Measurements from ENCODE around the gene TEKT4.

The TEKT4 gene

GRCh38 chr2:94879982-94880377, 8.8 kb downstream of the TEKT4 start:
- DNase-seq (ENCODE audit: low read depth in 1 of 2, low spot score in 1 of 2): no peak

GRCh38 chr2:94880507-94880906, 9.3 kb downstream of the TEKT4 start:
- no peak for TF ChIP-seq GABPA (IDR thresholded peaks at IDR 0.05; ENCODE audit: low read depth)
- TF ChIP-seq POLR2AphosphoS5 (IDR thresholded peaks at IDR 0.05; ENCODE audit: low read depth): no peak
- no peak for TF ChIP-seq CTCF (IDR thresholded peaks at IDR 0.05; ENCODE audit: insufficient read depth, low read length)
- TF ChIP-seq SPI1 (IDR thresholded peaks at IDR 0.05; ENCODE audit: borderline replicate concordance, low read depth): no peak
- no peak for TF ChIP-seq REST (IDR thresholded peaks at IDR 0.05; ENCODE audit: insufficient replicate concordance, low read depth)
- Histone ChIP-seq H3K4me3 (replicated peaks; ENCODE audit: insufficient read depth, low read length) (no peak overlapping the region), H3K27ac (replicated peaks) (no peak overlapping the region), H3K27me3 (ENCODE audit: insufficient read depth, poor library complexity, severe bottlenecking) (no peaks in the 10 kb centered on the region)
- no peak for DNase-seq (ENCODE audit: low read depth in 1 of 2, low spot score in 1 of 2)

More at GRCh38 chr2:94879982-94880377, 8.8 kb downstream of the TEKT4 start:
- Histone ChIP-seq H3K4me3 (replicated peaks; ENCODE audit: insufficient read depth, low read length) (no peak overlapping the region), H3K27ac (replicated peaks) (no peak overlapping the region), H3K27me3 (ENCODE audit: insufficient read depth, poor library complexity, severe bottlenecking) (no peaks in the 10 kb centered on the region)
- no peak for TF ChIP-seq CTCF (IDR thresholded peaks at IDR 0.05; ENCODE audit: insufficient read depth, low read length)
- no peak for TF ChIP-seq SPI1 (IDR thresholded peaks at IDR 0.05; ENCODE audit: borderline replicate concordance, low read depth)
- no peak for TF ChIP-seq POLR2AphosphoS5 (IDR thresholded peaks at IDR 0.05; ENCODE audit: low read depth)
- TF ChIP-seq REST (IDR thresholded peaks at IDR 0.05; ENCODE audit: insufficient replicate concordance, low read depth): no peak
- no peak for TF ChIP-seq GABPA (IDR thresholded peaks at IDR 0.05; ENCODE audit: low read depth)

- DNase-seq (ENCODE audit: low read depth in 1 of 2, low spot score in 1 of 2): no peak
- no peak for TF ChIP-seq GABPA (IDR thresholded peaks at IDR 0.05; ENCODE audit: low read depth)
- no peak for TF ChIP-seq SPI1 (IDR thresholded peaks at IDR 0.05; ENCODE audit: borderline replicate concordance, low read depth)
- no peak for TF ChIP-seq CTCF (IDR thresholded peaks at IDR 0.05; ENCODE audit: insufficient read depth, low read length)
- TF ChIP-seq REST (IDR thresholded peaks at IDR 0.05; ENCODE audit: insufficient replicate concordance, low read depth): no peak
- TF ChIP-seq POLR2AphosphoS5 (IDR thresholded peaks at IDR 0.05; ENCODE audit: low read depth): no peak
- H3K4me3 ChIP-seq (replicated peaks; ENCODE audit: insufficient read depth, low read length): no peak overlapping the region
Measured at GRCh38 chr2:94881070-94881469, 9.8 kb downstream of the TEKT4 start.

More at GRCh38 chr2:94881070-94881469, 9.8 kb downstream of the TEKT4 start:
- Histone ChIP-seq H3K27me3 (ENCODE audit: insufficient read depth, poor library complexity, severe bottlenecking) (no peaks in the 10 kb centered on the region), H3K27ac (replicated peaks) (no peak overlapping the region)

Data from HL-60 (cell line).